Neutrophil (primary cell): ENCODE measurements around the gene NOP9.

ENCODE experiments used
- H3K27ac ChIP-seq: fragments of 200-600 bp; sonication (generic); 2 replicates; pipeline ENCODE4 v1.5.1; 2016; ENCODE audit warnings: mild to moderate bottlenecking, moderate library complexity
- H3K27me3 ChIP-seq: fragments of 200-600 bp; sonication (generic); 2 replicates; pipeline ENCODE4 v1.6.0; 2016; ENCODE audit warnings: mild to moderate bottlenecking
- H3K36me3 ChIP-seq: fragments of 200-600 bp; sonication (generic); 2 replicates; pipeline ENCODE4 v1.5.1; 2017
- H3K4me1 ChIP-seq, 2 experiments: fragments of 200-600 bp in 1 of 2; sonication (generic) in 1 of 2; 1 replicate in 1 of 2; 2 replicates in 1 of 2; pipeline versions ENCODE4 v1.5.1 to v1.6.1; 2013 to 2016; ENCODE audit warnings: low read depth in 1 of 2, low read length in 1 of 2, mild to moderate bottlenecking in 1 of 2, moderate library complexity in 1 of 2; ENCODE audit not compliant: control insufficient read depth in 1 of 2, insufficient read depth in 1 of 2
- H3K4me3 ChIP-seq, 2 experiments: fragments of 200-600 bp in 1 of 2; sonication (generic) in 1 of 2; 1 replicate in 1 of 2; 2 replicates in 1 of 2; pipeline ENCODE4 v1.5.1; 2013 to 2016; ENCODE audit warnings: low read depth in 1 of 2, low read length in 1 of 2, mild to moderate bottlenecking in 1 of 2, moderate library complexity in 1 of 2
- H3K9me3 ChIP-seq: fragments of 200-600 bp; sonication (generic); 2 replicates; pipeline ENCODE4 v1.5.1; 2016
- TF ChIP-seq, protein P1 (sequence below): fragments of 200-600 bp; sonication (generic); IDR thresholded peaks from 2 replicates; pipeline ENCODE4 v1.5.1; 2016; ENCODE audit warnings: antibody characterized with exemption

NOP9 gene

DNA sequence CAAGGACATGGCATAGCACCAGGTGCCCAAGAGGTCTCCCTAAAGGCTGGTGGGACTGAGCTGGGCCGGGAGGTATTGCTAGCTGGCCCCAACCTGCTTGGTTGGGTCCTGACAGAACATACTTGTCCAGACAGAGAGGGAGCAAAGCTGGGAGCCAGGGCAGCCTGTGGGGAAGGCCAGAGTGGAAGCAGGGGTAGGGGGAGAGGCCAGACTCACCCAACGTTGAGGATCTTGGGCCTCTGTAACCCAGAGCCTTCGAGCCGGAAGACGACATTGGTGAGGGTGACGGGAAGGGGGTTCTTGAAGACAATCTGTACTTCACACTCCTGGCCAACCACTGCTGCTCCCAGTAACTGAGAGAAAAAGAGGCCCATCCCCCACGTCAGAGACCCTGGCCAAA lies 45.7 kb upstream of the NOP9 start:
- H3K27ac ChIP-seq: no peak overlapping the region

DNA sequence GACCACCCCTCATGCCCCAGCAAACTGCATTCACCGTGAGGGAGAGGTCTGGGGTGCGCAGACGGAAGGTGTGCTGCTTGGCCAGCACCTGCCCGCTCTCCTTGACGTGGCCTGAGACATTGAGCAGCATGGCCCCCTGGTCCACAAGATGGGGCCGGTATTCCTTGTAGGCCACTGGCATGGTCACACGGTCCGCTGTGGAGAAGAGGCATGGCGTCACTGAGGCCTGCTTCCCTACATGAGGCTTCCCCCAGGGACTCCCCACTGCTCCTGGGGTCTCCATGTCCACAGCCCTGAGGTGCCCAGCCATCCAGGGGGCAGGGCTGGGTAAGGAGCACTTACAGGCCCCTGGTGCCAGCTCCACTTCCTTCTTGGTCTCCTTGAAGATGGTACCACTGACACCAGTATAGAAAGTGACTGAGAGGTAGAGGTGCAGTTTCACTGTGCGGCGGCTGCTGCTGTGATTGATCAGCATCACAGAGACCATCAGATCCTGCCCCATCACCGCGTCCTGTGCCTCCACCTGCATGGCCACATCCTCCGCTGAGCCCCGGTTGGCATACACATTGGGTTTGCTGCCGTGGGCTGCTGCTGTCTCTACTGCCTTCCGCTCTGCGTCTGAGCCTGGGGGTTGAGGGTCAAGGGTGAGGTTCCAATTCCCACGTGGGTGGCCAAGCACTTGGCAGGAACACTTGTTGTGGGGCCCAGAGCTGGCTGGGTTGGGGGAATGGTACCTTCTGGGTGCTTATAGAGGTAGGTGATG lies 44.8 kb upstream of the NOP9 start:
- Histone ChIP-seq H3K4me3 (no peak overlapping the region), H3K4me1 (no peaks in the 10 kb centered on the region), H3K9me3 (no peaks in the 10 kb centered on the region), H3K36me3 (peaks cover 42% of the 10 kb centered on the region), H3K27ac (no peak overlapping the region), H3K27me3 (no peaks in the 10 kb centered on the region)
- TF ChIP-seq, protein P1, sequence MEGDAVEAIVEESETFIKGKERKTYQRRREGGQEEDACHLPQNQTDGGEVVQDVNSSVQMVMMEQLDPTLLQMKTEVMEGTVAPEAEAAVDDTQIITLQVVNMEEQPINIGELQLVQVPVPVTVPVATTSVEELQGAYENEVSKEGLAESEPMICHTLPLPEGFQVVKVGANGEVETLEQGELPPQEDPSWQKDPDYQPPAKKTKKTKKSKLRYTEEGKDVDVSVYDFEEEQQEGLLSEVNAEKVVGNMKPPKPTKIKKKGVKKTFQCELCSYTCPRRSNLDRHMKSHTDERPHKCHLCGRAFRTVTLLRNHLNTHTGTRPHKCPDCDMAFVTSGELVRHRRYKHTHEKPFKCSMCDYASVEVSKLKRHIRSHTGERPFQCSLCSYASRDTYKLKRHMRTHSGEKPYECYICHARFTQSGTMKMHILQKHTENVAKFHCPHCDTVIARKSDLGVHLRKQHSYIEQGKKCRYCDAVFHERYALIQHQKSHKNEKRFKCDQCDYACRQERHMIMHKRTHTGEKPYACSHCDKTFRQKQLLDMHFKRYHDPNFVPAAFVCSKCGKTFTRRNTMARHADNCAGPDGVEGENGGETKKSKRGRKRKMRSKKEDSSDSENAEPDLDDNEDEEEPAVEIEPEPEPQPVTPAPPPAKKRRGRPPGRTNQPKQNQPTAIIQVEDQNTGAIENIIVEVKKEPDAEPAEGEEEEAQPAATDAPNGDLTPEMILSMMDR: no peak

More for the DNA sequence above, 45.7 kb upstream of the NOP9 start:
- Histone ChIP-seq H3K9me3 (no peaks in the 10 kb centered on the region), H3K36me3 (peaks cover 36% of the 10 kb centered on the region), H3K27me3 (no peaks in the 10 kb centered on the region), H3K4me1 (no peaks in the 10 kb centered on the region), H3K4me3 (no peak overlapping the region)
- TF ChIP-seq, protein P1: no peak

DNA sequence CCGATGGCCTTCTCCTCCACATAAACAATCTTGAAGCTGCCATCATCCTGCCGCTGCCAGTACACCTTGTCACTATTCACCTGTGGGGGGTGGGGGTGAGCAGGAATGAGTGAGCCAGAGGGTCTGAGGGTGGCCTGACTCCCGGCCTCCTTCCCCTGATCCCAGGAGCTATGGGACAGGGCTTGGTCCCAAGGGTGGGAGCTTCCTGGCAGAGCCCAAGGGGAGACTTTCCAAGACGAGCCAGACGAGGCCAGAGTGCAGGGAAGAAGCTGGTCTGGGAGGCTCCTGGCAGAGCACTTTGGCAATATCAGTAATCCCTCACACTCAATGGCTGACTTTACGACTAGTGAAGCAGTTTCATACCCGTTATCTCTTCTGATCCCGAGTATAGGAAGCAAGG lies 44.2 kb upstream of the NOP9 start:
- Histone ChIP-seq H3K4me3 (no peak overlapping the region), H3K9me3 (no peaks in the 10 kb centered on the region), H3K36me3 (peaks cover 49% of the 10 kb centered on the region), H3K4me1 (no peaks in the 10 kb centered on the region), H3K27ac (no peak overlapping the region), H3K27me3 (no peaks in the 10 kb centered on the region)
- TF ChIP-seq, protein P1: no peak

DNA sequence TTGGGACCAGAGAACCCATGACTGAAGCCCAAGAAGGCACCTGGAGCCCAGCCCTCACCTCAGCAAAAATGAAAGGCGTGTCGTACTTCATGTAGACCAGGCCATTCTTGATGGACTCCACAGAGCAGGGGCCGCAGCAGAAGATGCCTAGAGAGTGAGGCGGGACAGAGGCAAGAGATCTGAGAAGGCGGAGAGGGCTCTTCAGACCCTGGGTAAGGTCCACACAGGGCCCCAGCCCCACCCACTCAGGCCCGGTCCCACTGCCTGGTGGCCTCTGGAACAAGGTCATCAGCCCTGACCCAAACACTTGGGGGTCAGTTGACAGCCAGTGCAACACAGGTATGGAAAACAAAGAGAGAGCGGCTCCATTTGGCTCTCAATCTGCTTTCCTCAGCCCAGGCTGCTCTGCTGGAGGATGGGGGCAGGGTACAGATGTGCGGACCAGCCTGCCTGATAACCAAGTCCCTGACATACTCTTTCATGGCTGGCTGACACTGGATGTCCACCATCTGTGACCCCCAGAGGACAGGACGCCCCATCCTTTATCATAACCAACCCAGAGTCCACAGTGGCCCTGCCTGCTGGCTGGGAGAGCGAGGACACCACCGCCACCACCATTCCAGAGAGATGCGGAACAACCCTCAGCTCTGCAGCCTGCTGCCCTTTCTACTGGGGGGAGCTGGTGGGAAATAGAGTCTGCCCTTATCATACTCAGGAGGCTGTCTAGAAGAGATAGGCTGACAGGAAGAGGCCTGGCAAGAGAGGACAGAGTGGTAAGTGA lies 43.5 kb upstream of the NOP9 start:
- Histone ChIP-seq H3K4me3 (no peak overlapping the region), H3K27ac (no peak overlapping the region), H3K9me3 (no peaks in the 10 kb centered on the region), H3K27me3 (no peaks in the 10 kb centered on the region), H3K4me1 (no peaks in the 10 kb centered on the region), H3K36me3 (peaks cover 54% of the 10 kb centered on the region)
- TF ChIP-seq, protein P1: no peak

DNA sequence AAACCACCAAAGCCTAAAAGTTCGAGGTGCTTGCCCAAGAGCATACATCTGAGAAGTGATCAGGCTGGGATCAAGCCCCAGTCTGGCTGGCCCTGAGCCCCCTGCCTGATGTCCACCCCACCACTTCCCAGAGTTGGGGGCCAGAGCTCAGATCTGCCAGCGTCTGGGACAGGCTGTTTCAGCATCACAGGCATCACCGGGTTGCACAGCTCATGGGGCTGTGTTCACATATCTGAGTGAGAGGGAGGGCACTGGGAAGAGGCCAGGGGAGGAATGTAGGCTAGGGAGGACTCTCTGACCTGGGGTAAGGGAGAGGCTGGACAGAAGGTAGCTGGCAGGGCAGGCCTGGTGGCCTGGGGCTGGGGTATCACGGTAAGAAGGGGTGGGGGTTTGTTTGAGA lies 42.7 kb upstream of the NOP9 start:
- H3K27ac ChIP-seq: no peak overlapping the region
- H3K9me3 ChIP-seq: no peaks in the 10 kb centered on the region
- H3K36me3 ChIP-seq: peaks cover 54% of the 10 kb centered on the region
- no peaks in the 10 kb centered on the region for H3K27me3 ChIP-seq
- no peaks in the 10 kb centered on the region for H3K4me1 ChIP-seq
- TF ChIP-seq, protein P1: no peak
- H3K4me3 ChIP-seq: no peak overlapping the region
